ENCODE data around the gene FOXO6. TPM values are rescaled to one million over a fixed set of nuclear protein-coding genes. Genes with fewer than 3 reads are reported as not detected.

FOXO6 gene
- total and polyA plus RNA-seq, 2 experiments from 2014 or later: 0.68 to 4.2 TPM

DNA sequence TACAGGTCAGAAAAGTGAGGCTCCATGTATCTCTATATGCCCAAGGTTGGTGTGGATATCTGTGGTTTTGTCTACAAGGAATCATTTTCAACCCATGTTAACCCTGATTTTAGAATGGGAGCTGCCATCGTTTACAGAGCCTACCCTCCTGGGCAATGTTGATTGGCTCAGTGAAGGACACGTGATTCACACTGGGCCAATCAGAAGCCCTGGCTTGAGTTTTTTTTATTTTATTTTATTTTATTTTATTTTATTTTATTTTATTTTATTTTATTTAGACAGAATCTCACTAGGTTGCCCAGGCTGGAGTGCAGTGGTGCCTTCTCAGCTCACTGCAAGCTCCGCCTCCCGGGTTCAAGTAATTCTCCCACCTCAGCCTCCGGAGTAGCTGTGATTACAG, 35.8 kb downstream of the FOXO6 start:
- no peak for TF ChIP-seq EZH2phosphoT487 (IDR thresholded peaks at IDR 0.05; ENCODE audit: unreplicated experiment)
- TF ChIP-seq EZH2 (IDR thresholded peaks at IDR 0.05; ENCODE audit: low read depth, unreplicated experiment): no peak
- no peak for TF ChIP-seq POLR2AphosphoS5 (IDR thresholded peaks at IDR 0.05; ENCODE audit: low read depth)
- TF ChIP-seq, protein P1, sequence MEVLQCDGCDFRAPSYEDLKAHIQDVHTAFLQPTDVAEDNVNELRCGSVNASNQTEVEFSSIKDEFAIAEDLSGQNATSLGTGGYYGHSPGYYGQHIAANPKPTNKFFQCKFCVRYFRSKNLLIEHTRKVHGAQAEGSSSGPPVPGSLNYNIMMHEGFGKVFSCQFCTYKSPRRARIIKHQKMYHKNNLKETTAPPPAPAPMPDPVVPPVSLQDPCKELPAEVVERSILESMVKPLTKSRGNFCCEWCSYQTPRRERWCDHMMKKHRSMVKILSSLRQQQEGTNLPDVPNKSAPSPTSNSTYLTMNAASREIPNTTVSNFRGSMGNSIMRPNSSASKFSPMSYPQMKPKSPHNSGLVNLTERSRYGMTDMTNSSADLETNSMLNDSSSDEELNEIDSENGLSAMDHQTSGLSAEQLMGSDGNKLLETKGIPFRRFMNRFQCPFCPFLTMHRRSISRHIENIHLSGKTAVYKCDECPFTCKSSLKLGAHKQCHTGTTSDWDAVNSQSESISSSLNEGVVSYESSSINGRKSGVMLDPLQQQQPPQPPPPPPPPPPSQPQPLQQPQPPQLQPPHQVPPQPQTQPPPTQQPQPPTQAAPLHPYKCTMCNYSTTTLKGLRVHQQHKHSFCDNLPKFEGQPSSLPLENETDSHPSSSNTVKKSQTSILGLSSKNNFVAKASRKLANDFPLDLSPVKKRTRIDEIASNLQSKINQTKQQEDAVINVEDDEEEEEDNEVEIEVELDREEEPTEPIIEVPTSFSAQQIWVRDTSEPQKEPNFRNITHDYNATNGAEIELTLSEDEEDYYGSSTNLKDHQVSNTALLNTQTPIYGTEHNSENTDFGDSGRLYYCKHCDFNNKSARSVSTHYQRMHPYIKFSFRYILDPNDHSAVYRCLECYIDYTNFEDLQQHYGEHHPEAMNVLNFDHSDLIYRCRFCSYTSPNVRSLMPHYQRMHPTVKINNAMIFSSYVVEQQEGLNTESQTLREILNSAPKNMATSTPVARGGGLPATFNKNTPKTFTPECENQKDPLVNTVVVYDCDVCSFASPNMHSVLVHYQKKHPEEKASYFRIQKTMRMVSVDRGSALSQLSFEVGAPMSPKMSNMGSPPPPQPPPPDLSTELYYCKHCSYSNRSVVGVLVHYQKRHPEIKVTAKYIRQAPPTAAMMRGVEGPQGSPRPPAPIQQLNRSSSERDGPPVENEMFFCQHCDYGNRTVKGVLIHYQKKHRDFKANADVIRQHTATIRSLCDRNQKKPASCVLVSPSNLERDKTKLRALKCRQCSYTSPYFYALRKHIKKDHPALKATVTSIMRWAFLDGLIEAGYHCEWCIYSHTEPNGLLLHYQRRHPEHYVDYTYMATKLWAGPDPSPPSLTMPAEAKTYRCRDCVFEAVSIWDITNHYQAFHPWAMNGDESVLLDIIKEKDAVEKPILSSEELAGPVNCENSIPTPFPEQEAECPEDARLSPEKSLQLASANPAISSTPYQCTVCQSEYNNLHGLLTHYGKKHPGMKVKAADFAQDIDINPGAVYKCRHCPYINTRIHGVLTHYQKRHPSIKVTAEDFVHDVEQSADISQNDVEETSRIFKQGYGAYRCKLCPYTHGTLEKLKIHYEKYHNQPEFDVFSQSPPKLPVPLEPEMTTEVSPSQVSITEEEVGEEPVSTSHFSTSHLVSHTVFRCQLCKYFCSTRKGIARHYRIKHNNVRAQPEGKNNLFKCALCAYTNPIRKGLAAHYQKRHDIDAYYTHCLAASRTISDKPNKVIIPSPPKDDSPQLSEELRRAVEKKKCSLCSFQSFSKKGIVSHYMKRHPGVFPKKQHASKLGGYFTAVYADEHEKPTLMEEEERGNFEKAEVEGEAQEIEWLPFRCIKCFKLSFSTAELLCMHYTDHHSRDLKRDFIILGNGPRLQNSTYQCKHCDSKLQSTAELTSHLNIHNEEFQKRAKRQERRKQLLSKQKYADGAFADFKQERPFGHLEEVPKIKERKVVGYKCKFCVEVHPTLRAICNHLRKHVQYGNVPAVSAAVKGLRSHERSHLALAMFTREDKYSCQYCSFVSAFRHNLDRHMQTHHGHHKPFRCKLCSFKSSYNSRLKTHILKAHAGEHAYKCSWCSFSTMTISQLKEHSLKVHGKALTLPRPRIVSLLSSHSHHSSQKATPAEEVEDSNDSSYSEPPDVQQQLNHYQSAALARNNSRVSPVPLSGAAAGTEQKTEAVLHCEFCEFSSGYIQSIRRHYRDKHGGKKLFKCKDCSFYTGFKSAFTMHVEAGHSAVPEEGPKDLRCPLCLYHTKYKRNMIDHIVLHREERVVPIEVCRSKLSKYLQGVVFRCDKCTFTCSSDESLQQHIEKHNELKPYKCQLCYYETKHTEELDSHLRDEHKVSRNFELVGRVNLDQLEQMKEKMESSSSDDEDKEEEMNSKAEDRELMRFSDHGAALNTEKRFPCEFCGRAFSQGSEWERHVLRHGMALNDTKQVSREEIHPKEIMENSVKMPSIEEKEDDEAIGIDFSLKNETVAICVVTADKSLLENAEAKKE (CRISPR knock-in tag; IDR thresholded peaks at IDR 0.05): no peak
- TF ChIP-seq JUNB (IDR thresholded peaks at IDR 0.05; ENCODE audit: unreplicated experiment): no peak
- TF ChIP-seq, protein P2, sequence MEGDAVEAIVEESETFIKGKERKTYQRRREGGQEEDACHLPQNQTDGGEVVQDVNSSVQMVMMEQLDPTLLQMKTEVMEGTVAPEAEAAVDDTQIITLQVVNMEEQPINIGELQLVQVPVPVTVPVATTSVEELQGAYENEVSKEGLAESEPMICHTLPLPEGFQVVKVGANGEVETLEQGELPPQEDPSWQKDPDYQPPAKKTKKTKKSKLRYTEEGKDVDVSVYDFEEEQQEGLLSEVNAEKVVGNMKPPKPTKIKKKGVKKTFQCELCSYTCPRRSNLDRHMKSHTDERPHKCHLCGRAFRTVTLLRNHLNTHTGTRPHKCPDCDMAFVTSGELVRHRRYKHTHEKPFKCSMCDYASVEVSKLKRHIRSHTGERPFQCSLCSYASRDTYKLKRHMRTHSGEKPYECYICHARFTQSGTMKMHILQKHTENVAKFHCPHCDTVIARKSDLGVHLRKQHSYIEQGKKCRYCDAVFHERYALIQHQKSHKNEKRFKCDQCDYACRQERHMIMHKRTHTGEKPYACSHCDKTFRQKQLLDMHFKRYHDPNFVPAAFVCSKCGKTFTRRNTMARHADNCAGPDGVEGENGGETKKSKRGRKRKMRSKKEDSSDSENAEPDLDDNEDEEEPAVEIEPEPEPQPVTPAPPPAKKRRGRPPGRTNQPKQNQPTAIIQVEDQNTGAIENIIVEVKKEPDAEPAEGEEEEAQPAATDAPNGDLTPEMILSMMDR (conservative IDR thresholded peaks at IDR 0.05; ENCODE audit: low read depth in 2 of 2): no peak
- TF ChIP-seq STAT1 (IDR thresholded peaks at IDR 0.05; ENCODE audit: unreplicated experiment): no peak
- no peak for TF ChIP-seq ZNF114 (CRISPR knock-in tag; IDR thresholded peaks at IDR 0.05)
- TF ChIP-seq ZNF331 (CRISPR knock-in tag; IDR thresholded peaks at IDR 0.05; ENCODE audit: low read depth): no peak
- TF ChIP-seq NANOG (IDR thresholded peaks at IDR 0.05; ENCODE audit: borderline replicate concordance): no peak
- no peak for TF ChIP-seq ETS1 (IDR thresholded peaks at IDR 0.05)
- no peak for TF ChIP-seq CREB1 (CRISPR knock-in tag; IDR thresholded peaks at IDR 0.05; ENCODE audit: low read depth)
- TF ChIP-seq, protein P3, sequence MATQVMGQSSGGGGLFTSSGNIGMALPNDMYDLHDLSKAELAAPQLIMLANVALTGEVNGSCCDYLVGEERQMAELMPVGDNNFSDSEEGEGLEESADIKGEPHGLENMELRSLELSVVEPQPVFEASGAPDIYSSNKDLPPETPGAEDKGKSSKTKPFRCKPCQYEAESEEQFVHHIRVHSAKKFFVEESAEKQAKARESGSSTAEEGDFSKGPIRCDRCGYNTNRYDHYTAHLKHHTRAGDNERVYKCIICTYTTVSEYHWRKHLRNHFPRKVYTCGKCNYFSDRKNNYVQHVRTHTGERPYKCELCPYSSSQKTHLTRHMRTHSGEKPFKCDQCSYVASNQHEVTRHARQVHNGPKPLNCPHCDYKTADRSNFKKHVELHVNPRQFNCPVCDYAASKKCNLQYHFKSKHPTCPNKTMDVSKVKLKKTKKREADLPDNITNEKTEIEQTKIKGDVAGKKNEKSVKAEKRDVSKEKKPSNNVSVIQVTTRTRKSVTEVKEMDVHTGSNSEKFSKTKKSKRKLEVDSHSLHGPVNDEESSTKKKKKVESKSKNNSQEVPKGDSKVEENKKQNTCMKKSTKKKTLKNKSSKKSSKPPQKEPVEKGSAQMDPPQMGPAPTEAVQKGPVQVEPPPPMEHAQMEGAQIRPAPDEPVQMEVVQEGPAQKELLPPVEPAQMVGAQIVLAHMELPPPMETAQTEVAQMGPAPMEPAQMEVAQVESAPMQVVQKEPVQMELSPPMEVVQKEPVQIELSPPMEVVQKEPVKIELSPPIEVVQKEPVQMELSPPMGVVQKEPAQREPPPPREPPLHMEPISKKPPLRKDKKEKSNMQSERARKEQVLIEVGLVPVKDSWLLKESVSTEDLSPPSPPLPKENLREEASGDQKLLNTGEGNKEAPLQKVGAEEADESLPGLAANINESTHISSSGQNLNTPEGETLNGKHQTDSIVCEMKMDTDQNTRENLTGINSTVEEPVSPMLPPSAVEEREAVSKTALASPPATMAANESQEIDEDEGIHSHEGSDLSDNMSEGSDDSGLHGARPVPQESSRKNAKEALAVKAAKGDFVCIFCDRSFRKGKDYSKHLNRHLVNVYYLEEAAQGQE (IDR thresholded peaks at IDR 0.05; ENCODE audit: unreplicated experiment): no peak
- H3K27ac Mint-ChIP-seq: no peak overlapping the region
- Histone ChIP-seq H3F3A (replicated peaks; ENCODE audit: low read depth) (no peaks in the 10 kb centered on the region), H4K20me1 (replicated peaks; ENCODE audit: insufficient read depth) (no peaks in the 10 kb centered on the region), H3K4me2 (no peak overlapping the region), H3K4me3 (no peak overlapping the region), H3K27ac (ENCODE audit: low read depth) (no peak overlapping the region), H3K9me2 (ENCODE audit: insufficient read depth) (no peaks in the 10 kb centered on the region), H3K79me2 (replicated peaks; ENCODE audit: insufficient read depth) (no peaks in the 10 kb centered on the region), H3K36me3 (ENCODE audit: insufficient read depth) (no peaks in the 10 kb centered on the region), H2AFZ (no peak overlapping the region), H3K4me1 (ENCODE audit: insufficient read depth) (peaks cover 35% of the 10 kb centered on the region), H3K27me3 (ENCODE audit: insufficient read depth) (no peaks in the 10 kb centered on the region)
- H3K9me3 Mint-ChIP-seq: peaks cover 9% of the 10 kb centered on the region; the same call in 2 of the 3 replicates
- DNase-seq (ENCODE audit: low spot score) (no peak), ATAC-seq (no peak)
- H3K36me3 Mint-ChIP-seq (ENCODE audit: low read depth): peaks cover 4% of the 10 kb centered on the region; the same call in 1 of the 3 replicates
- H3K27me3 Mint-ChIP-seq (ENCODE audit: insufficient read depth, low read depth, poor library complexity): peaks cover 36% of the 10 kb centered on the region
- H3K4me1 Mint-ChIP-seq: peaks cover 60% of the 10 kb centered on the region
- H3K4me3 Mint-ChIP-seq: no peak overlapping the region
